Measurements from ENCODE around the gene ECI1. TPM values are rescaled to one million over a fixed set of nuclear protein-coding genes. Genes with fewer than 3 reads are reported as not detected.

ECI1 gene
- polyA plus RNA-seq, 1 experiment, result 24.9 TPM

- H3K4me3 ChIP-seq (ENCODE audit: low read depth, low read length), result no peak overlapping the region
- POLR2A ChIA-PET, result interaction anchor here (1.0 to 2.8 kb wide), 2 partner anchors 55 to 238 kb away, joined by 3 to 17 read pairs; partner anchors contain the start of genes TBL3 and TRAF7
- H3K27ac ChIP-seq (ENCODE audit: low read depth, low read length), result no peak overlapping the region
- DNase-seq (ENCODE audit: low read depth, low spot score), result no peak
- CTCF ChIA-PET, result no interaction called here
- no peak for TF ChIP-seq CTCF (IDR thresholded peaks at IDR 0.05; ENCODE audit: low read depth, low read length)
- H3K9me3 ChIP-seq (ENCODE audit: control insufficient read depth, insufficient read depth, low read length), result no peaks in the 10 kb centered on the region; the same call in 1 of the 2 replicates
- H3K27me3 ChIP-seq (ENCODE audit: control insufficient read depth, insufficient read depth, low read length), result no peaks in the 10 kb centered on the region
Observed at GRCh38 chr16:2210009-2210332, 41.4 kb downstream of the ECI1 start.

- POLR2A ChIA-PET, result interaction anchor here (2.8 kb wide), 1 partner anchor 54 kb away, joined by 17 read pairs; the partner anchor contains the start of gene TRAF7
- TF ChIP-seq CTCF (IDR thresholded peaks at IDR 0.05; ENCODE audit: low read depth, low read length), result no peak
- CTCF ChIA-PET, result interaction anchor here (0.6 kb wide), 1 partner anchor 245 kb away, joined by 6 read pairs; the partner anchor contains the start of gene RPS2
Observed at GRCh38 chr16:2209258-2210008, 42.0 kb downstream of the ECI1 start.

DNA sequence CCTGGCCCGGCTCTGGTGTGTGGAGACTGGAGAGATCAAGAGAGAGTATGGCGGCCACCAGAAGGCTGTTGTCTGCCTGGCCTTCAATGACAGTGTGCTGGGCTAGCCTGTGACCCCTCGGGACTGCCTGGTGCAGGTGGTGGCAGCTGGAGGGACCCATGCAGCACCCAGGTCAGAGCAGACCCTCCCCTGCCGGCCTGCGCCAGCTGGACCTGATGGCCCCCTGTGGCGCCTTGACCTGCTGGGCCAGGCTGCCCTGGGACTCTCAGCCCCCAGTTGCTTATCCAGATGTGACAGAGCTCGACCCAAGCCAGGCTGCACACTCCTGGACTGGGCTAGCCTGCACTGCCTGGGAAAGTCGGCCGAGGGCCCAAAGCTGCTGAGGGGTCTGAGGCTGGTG is 42.6 kb downstream of the ECI1 start:
- CTCF ChIA-PET, result interaction anchor here (0.6 kb wide), 1 partner anchor 244 kb away, joined by 6 read pairs; the partner anchor contains the start of gene RPS2
- TF ChIP-seq CTCF (IDR thresholded peaks at IDR 0.05; ENCODE audit: low read depth, low read length), result no peak
- H3K9me3 ChIP-seq (ENCODE audit: control insufficient read depth, insufficient read depth, low read length), result no peaks in the 10 kb centered on the region; the same call in 1 of the 2 replicates
- H3K4me3 ChIP-seq (ENCODE audit: low read depth, low read length), result no peak overlapping the region
- H3K27me3 ChIP-seq (ENCODE audit: control insufficient read depth, insufficient read depth, low read length), result no peaks in the 10 kb centered on the region
- POLR2A ChIA-PET, result interaction anchor here (2.8 kb wide), 1 partner anchor 54 kb away, joined by 17 read pairs; the partner anchor contains the start of gene TRAF7
- DNase-seq (ENCODE audit: low read depth, low spot score), result no peak
- no peak overlapping the region for H3K27ac ChIP-seq (ENCODE audit: low read depth, low read length)

More at GRCh38 chr16:2209258-2210008, 42.0 kb downstream of the ECI1 start:
- no peak overlapping the region for H3K27ac ChIP-seq (ENCODE audit: low read depth, low read length)
- H3K9me3 ChIP-seq (ENCODE audit: control insufficient read depth, insufficient read depth, low read length), result no peaks in the 10 kb centered on the region; the same call in 1 of the 2 replicates
- no peak overlapping the region for H3K4me3 ChIP-seq (ENCODE audit: low read depth, low read length)
- no peaks in the 10 kb centered on the region for H3K27me3 ChIP-seq (ENCODE audit: control insufficient read depth, insufficient read depth, low read length)
- no peak for DNase-seq (ENCODE audit: low read depth, low spot score)

DNA sequence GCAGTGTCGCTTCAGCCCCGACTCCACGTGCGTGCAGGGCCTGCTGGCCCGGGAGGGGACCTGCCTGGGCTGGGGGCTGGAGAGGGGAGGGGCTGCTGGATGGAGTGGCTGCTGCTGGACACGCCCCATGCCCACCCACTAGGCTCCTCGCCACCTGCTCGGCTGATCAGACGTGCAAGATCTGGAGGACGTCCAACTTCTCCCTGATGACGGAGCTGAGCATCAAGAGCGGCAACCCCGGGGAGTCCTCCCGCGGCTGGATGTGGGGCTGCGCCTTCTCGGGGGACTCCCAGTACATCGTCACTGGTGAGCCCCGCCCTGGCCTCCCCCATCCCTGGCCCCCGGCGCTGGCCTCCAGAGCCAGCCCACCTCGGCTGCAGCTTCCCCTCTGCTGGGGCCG is 43.1 kb downstream of the ECI1 start:
- TF ChIP-seq CTCF (IDR thresholded peaks at IDR 0.05; ENCODE audit: low read depth, low read length), result no peak
- DNase-seq (ENCODE audit: low read depth, low spot score), result no peak
- Histone ChIP-seq H3K9me3 (ENCODE audit: control insufficient read depth, insufficient read depth, low read length) (peaks cover 3% of the 10 kb centered on the region; the same call in 1 of the 2 replicates), H3K27me3 (ENCODE audit: control insufficient read depth, insufficient read depth, low read length) (no peaks in the 10 kb centered on the region), H3K4me3 (ENCODE audit: low read depth, low read length) (no peak overlapping the region), H3K27ac (ENCODE audit: low read depth, low read length) (no peak overlapping the region)
- POLR2A ChIA-PET, result interaction anchor here (2.8 kb wide), 1 partner anchor 53 kb away, joined by 17 read pairs; the partner anchor contains the start of gene TRAF7
- CTCF ChIA-PET, result interaction anchor here (0.6 kb wide), 1 partner anchor 244 kb away, joined by 6 read pairs; the partner anchor contains the start of gene RPS2

DNA sequence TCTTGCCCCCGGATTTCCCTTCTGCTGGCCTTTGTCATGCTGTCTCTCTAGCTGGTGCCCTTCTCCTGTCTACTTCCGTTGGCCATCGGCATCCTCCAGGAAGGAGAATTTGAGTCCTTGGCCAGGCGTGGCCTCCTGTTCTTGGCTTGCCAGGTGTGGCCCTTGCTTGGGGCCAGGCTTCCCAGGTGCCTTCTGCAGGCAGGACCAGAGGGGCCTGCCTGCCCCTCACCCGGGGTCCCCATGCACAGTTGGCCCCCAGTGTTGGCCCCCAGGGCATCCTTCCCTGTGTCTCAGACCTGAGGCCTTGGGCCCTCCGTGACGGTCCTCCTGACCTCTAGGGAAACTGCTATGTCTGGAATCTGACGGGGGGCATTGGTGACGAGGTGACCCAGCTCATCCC is 43.5 kb downstream of the ECI1 start:
- CTCF ChIA-PET, result no interaction called here
- POLR2A ChIA-PET, result interaction anchor here (1.3 to 2.8 kb wide), 2 partner anchors 53 kb away, joined by 6 to 17 read pairs; partner anchors contain the start of gene TRAF7
- H3K9me3 ChIP-seq (ENCODE audit: control insufficient read depth, insufficient read depth, low read length), result peaks cover 3% of the 10 kb centered on the region; the same call in 1 of the 2 replicates
- no peak overlapping the region for H3K27ac ChIP-seq (ENCODE audit: low read depth, low read length)
- no peaks in the 10 kb centered on the region for H3K27me3 ChIP-seq (ENCODE audit: control insufficient read depth, insufficient read depth, low read length)
- no peak for DNase-seq (ENCODE audit: low read depth, low spot score)
- H3K4me3 ChIP-seq (ENCODE audit: low read depth, low read length), result no peak overlapping the region
- no peak for TF ChIP-seq CTCF (IDR thresholded peaks at IDR 0.05; ENCODE audit: low read depth, low read length)

Data from AG04450 (cell line).